SK-N-SH (cell line): ENCODE data around the gene ERN1. TPM values are rescaled to one million over a fixed set of nuclear protein-coding genes. Genes with fewer than 3 reads are reported as not detected.
A peak's percentile ranks its signal among the peaks of the same experiment; 100 is the strongest.
"Not testable (repeated sequence)": the region's sequence is repeated elsewhere in the genome, so short reads cannot be mapped to it uniquely, and the experiment has no call there.

Source experiments
- CTCF ChIA-PET: fragments of 300-600, 350-600 bp; formaldehyde crosslinking; extraction: SDS; loops from one replicate; lab custom pipeline; 2021; lab: Yijun Ruan, JAX
- POLR2A ChIA-PET: fragments of 350-600 bp; sonication (Branson Sonifier 250); formaldehyde crosslinking; extraction: SDS; loops from one replicate; lab custom pipeline; 2020; ENCODE audit warnings: antibody characterized with exemption, inconsistent platforms; lab: Yijun Ruan, JAX
- DNase-seq: peaks from one replicate; pipeline ENCODE4 v3.0.0; 2012
- H2AFZ ChIP-seq: fragments of 200-600 bp; sonication (generic); 2 replicates; pipeline ENCODE4 v1.8.1; 2016; ENCODE audit warnings: antibody characterized with exemption, mild to moderate bottlenecking, low read depth
- H3F3A ChIP-seq: fragments of 200-600 bp; sonication (generic); replicated peaks from 2 replicates; pipeline ENCODE3; 2016; ENCODE audit warnings: antibody characterized with exemption, mild to moderate bottlenecking; ENCODE audit not compliant: insufficient read depth
- H3K27ac ChIP-seq, 2 experiments: fragments of 200-500 bp in 1 of 2; fragments of 200-600 bp in 1 of 2; sonication (Bioruptor generic) in 1 of 2; sonication (generic), shearing (Covaris generic) in 1 of 2; 2 replicates each; pipeline versions ENCODE4 v1.5.1 to v1.6.1; 2014 to 2016; ENCODE audit warnings: low read depth in 2 of 2, inconsistent platforms in 1 of 2, low read length in 1 of 2, mild to moderate bottlenecking in 1 of 2, mixed read lengths in 1 of 2
- H3K27me3 ChIP-seq: fragments of 200-600 bp; sonication (generic), shearing (Covaris generic); 2 replicates; pipeline ENCODE4 v1.6.1; 2016; ENCODE audit warnings: mixed run types; ENCODE audit not compliant: insufficient read depth
- H3K36me3 ChIP-seq, 2 experiments: fragments of 200-500 bp in 1 of 2; fragments of 200-600 bp in 1 of 2; sonication (Bioruptor generic) in 1 of 2; sonication (generic) in 1 of 2; replicated peaks in 1 of 2; 2 replicates each; pipeline versions ENCODE3 to v1.5.1; 2014 to 2016; ENCODE audit warnings: low read length in 1 of 2, mild to moderate bottlenecking in 1 of 2; ENCODE audit not compliant: insufficient read depth in 2 of 2, control insufficient read depth in 1 of 2
- H3K4me1 ChIP-seq, 2 experiments: fragments of 200-500 bp in 1 of 2; fragments of 200-600 bp in 1 of 2; sonication (Bioruptor generic) in 1 of 2; sonication (generic), shearing (Covaris generic) in 1 of 2; 2 replicates each; pipeline versions ENCODE4 v1.5.1 to v1.6.1; 2014 to 2016; ENCODE audit warnings: low read depth in 1 of 2, low read length in 1 of 2, mixed run types in 1 of 2; ENCODE audit not compliant: insufficient read depth in 2 of 2, control insufficient read depth in 1 of 2
- H3K4me2 ChIP-seq: fragments of 200-600 bp; sonication (generic), shearing (Covaris generic); 2 replicates; pipeline ENCODE4 v1.6.1; 2017; ENCODE audit warnings: mixed run types
- H3K4me3 ChIP-seq, 2 experiments: fragments of 200-500 bp in 1 of 2; fragments of 200-600 bp in 1 of 2; sonication (Bioruptor generic) in 1 of 2; sonication (generic), shearing (Covaris generic) in 1 of 2; 2 replicates each; pipeline versions ENCODE4 v1.5.1 to v1.8.1; 2014 to 2016; ENCODE audit warnings: low read depth in 2 of 2, inconsistent platforms in 1 of 2, low read length in 1 of 2, mild to moderate bottlenecking in 1 of 2, mixed read lengths in 1 of 2, moderate library complexity in 1 of 2
- H3K79me2 ChIP-seq: fragments of 200-600 bp; sonication (generic); 2 replicates; pipeline ENCODE4 v1.8.1; 2017; ENCODE audit warnings: mild to moderate bottlenecking; ENCODE audit not compliant: insufficient read depth
- H3K9ac ChIP-seq: fragments of 200-600 bp; sonication (generic); 2 replicates; pipeline ENCODE4 v1.6.1; 2017; ENCODE audit warnings: mixed run types
- H3K9me2 ChIP-seq: fragments of 200-600 bp; sonication (generic); 2 replicates; pipeline ENCODE4 v1.6.1; 2017; ENCODE audit warnings: mixed run types
- H3K9me3 ChIP-seq: fragments of 200-600 bp; sonication (generic); 2 replicates; pipeline ENCODE4 v1.6.1; 2017; ENCODE audit warnings: mixed run types, mild to moderate bottlenecking, moderate library complexity
- H4K20me1 ChIP-seq: fragments of 200-600 bp; sonication (generic); 2 replicates; pipeline ENCODE4 v1.6.1; 2017; ENCODE audit warnings: mild to moderate bottlenecking, mixed run types; ENCODE audit not compliant: insufficient read depth
- CTCF ChIP-seq: fragments of 200-600 bp; sonication (generic); IDR thresholded peaks from 2 replicates; pipeline ENCODE4 v1.6.1; 2017; ENCODE audit warnings: antibody characterized with exemption, mild to moderate bottlenecking, moderate library complexity
- ELF1 ChIP-seq: IDR thresholded peaks from 2 replicates; pipeline ENCODE4 v1.4.0; 2012
- EZH2phosphoT487 ChIP-seq: fragments of 200-600 bp; sonication (generic); IDR thresholded peaks from 2 replicates; pipeline ENCODE4 v1.6.1; 2017; ENCODE audit warnings: low read depth, mixed run types, mild to moderate bottlenecking, antibody characterized with exemption, moderate library complexity, borderline replicate concordance
- FOSL2 ChIP-seq: IDR thresholded peaks from 2 replicates; pipeline ENCODE4 v1.4.0; 2012; ENCODE audit warnings: low read depth, mild to moderate bottlenecking, moderate library complexity, borderline replicate concordance
- FOXJ3 ChIP-seq: sonication (generic); formaldehyde crosslinking; IDR thresholded peaks from 2 replicates; pipeline ENCODE4 v1.5.1; 2020; ENCODE audit warnings: mild to moderate bottlenecking, missing genetic modification reagents
- GABPA ChIP-seq: IDR thresholded peaks from 2 replicates; pipeline ENCODE4 v1.4.0; 2012; ENCODE audit warnings: low read depth, mild to moderate bottlenecking
- MEF2A ChIP-seq: IDR thresholded peaks from 2 replicates; pipeline ENCODE4 v1.4.0; 2012; ENCODE audit warnings: low read depth, borderline replicate concordance
- NFIC ChIP-seq: IDR thresholded peaks from 2 replicates; pipeline ENCODE4 v1.4.0; 2012; ENCODE audit warnings: borderline replicate concordance
- NRF1 ChIP-seq: IDR thresholded peaks from 2 replicates; pipeline ENCODE4 v1.6.1; 2012; ENCODE audit warnings: low read depth, mild to moderate bottlenecking, low read length
- SMC3 ChIP-seq: IDR thresholded peaks from 2 replicates; pipeline ENCODE4 v1.6.1; 2012; ENCODE audit warnings: low read depth, low read length, improper control_type of control experiment
- TAF1 ChIP-seq: IDR thresholded peaks from 2 replicates; pipeline ENCODE4 v1.6.1; 2012; ENCODE audit warnings: low read depth, mild to moderate bottlenecking, low read length, moderate library complexity, borderline replicate concordance
- WGBS: methylation state at CpG from one replicate; pipeline ENCODE4 v1.1.6; 2017; ENCODE audit warnings: low lambda C conversion rate; 5-methylcytosine and 5-hydroxymethylcytosine counted together
- polyA plus RNA-seq, 3 experiments: library from polyadenylated mRNA; depleted of rRNA; stranded (reverse); fragments of >200 nt; gene quantifications; 2 replicates each; pipeline ENCODE4 v1.2.3, GENCODE V29; 2012

The ERN1 gene
- polyA plus RNA-seq, 1 of the 3 experiments (the other 2 are of a cell fraction): 7.3 TPM

DNA sequence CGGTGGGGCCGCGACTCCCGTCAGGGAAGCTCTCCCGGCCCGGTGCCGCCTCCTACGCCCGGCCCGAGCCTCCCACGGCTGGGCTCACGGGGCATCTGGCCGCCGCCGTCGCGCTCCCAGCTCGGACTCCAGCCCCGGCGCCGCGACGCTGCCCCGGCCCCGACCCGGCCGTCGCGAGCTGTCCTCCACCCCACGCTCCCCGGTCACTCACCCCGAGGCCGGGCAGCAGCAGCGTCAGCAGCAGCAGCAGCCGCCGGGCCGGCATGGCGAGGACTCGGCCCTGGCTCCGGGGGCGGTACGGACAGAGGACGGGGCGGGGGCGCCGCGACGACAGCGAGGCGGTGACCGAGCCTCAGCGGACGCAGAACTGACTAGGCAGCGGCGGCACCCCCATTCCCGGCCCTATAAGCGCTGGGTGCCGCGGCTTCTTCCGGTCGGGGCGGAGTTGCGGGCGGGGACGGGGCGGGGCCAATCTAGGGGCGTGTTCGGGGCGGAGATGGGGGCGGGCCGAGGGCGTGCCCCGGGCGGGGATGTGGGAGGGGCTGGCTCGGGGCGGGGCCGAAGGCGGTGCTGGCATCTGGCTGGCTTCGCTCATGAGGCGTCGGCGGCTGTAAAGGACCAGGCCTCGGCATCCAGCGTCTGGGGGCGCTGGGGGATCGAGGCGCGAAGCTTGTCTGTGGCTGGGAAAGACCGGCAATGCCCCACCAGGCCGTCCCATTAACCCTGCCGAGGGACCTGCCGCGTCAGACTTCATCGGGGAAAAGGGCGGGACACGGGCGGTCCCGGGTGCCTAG is at the start of gene ERN1 (continued):
- no peak for TF ChIP-seq MEF2A
- TF ChIP-seq GABPA: peak; percentile 36; the same call in 1 of the 2 replicates
- no peak; the same call in 1 of the 2 replicates for TF ChIP-seq NRF1
- no peak for TF ChIP-seq NFIC
- TF ChIP-seq SMC3: no peak
- peak; percentile 72; the same call in 1 of the 2 replicates for TF ChIP-seq ELF1
- peak; percentile 92 for TF ChIP-seq TAF1
- TF ChIP-seq CTCF: 0 out of 2 replicates have a peak, but pooled peaks have one; percentile 8
- no peak for TF ChIP-seq FOSL2
- TF ChIP-seq EZH2phosphoT487: no peak
- no peak for TF ChIP-seq FOXJ3
- TF ChIP-seq, all 33 proteins: peak for 11

DNA sequence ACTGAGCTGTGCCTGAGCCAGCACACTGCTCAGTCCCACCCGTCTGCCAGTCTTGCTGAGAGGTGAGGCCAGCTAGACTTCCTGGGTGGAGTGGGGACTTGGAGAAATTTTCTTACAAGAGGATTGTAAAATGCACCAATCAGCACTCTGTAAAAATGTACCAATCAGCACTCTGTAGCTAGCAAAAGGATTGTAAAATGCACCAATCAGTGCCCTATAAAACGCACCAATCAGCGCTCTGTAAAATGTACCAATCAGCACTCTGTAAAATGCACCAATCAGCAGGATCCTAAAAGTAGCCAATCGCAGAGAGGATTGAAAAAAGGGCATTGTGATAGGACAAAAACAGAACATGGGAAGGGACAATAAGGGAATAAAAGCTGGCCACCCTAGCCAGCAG is 49.1 kb upstream of the ERN1 start:
- H3K4me3 ChIP-seq, H3K4me2 ChIP-seq, H3K9ac ChIP-seq, H3K27me3 ChIP-seq, H3K79me2 ChIP-seq, H3K9me3 ChIP-seq, H3K9me2 ChIP-seq, H2AFZ ChIP-seq, DNase-seq, H4K20me1 ChIP-seq: not testable (repeated sequence)
- Histone ChIP-seq H3K4me1 (peaks cover 16 to 42% of the 10 kb centered on the region in 2 experiments; a peak in 3 of 4 replicates), H3K27ac (peak overlapping the region in 1 of 2 experiments; percentile 100; a peak in 2 of 4 replicates), H3K36me3 (peaks cover 6 to 45% of the 10 kb centered on the region in 2 experiments), H3F3A (peaks cover 12% of the 10 kb centered on the region)
- POLR2A ChIA-PET: interaction anchor here (0.7 to 5.6 kb wide), 12 partner anchors 12 to 84 kb away, joined by 3 to 99 read pairs (median 4); partner anchors contain the start of gene TEX2
- 86% methylated on average over 4 of the region's 4 CpGs for WGBS
- CTCF ChIA-PET: interaction anchor here (0.6 to 3.5 kb wide), 13 partner anchors 10 to 103 kb away, joined by 3 to 20 read pairs (median 5); partner anchors contain the start of gene ERN1
